ENCODE results near the gene UBE2M. TPM values are rescaled to one million over a fixed set of nuclear protein-coding genes. Genes with fewer than 3 reads are reported as not detected.

The UBE2M gene
- total RNA-seq, 1 donor from 2014 or later = 142 TPM

DNA sequence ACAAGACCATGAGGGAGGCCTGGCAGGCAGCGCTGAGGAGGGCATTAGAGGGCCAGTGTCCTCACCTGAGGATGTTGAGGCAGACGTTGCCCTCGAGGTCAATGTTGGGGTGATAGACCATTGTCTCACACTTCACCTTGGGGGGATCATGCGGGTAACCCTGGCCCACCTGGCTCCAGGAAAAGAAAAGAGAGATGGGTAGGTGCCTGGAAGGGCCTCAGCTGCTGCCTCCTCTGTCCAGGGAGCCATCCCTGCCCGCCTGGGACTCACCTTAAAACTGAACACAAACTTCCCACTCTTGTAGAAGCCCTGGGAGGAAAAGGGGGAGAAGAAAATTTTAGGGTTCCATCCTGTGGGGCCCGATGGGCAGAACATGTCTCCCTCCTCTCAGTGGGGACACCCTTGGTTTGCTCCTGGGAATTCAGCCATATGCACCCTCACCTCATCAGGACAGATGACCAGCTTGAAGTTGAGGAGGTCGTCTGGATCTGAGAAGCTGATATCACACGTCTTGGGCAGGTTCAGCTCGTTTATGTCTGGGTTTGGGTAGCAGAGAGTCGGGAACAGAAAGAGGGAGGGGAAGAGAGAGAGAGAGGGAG is 1.7 kb downstream of the UBE2M start:
- Mint-ChIP-seq H3K4me1 (ENCODE audit: low read depth) (peaks cover 44% of the 10 kb centered on the region), H3K4me3 (ENCODE audit: low read depth) (peak overlapping the region; percentile 94), H3K27ac (peak overlapping the region; percentile 96), H3K27me3 (ENCODE audit: low read depth) (no peaks in the 10 kb centered on the region), H3K36me3 (ENCODE audit: low read depth) (peaks cover 65% of the 10 kb centered on the region), H3K9me3 (no peaks in the 10 kb centered on the region)
- intact Hi-C loops (cut with micrococcal nuclease) = no loop called here
- DNase-seq (ENCODE audit: low spot score) = no peak

GRCh38 chr19:58555920-58556621 is 2.3 kb downstream of the UBE2M start:
- no peak for DNase-seq (ENCODE audit: low spot score)
- Mint-ChIP-seq H3K4me1 (ENCODE audit: low read depth) (peaks cover 37% of the 10 kb centered on the region), H3K9me3 (no peaks in the 10 kb centered on the region), H3K27me3 (ENCODE audit: low read depth) (no peaks in the 10 kb centered on the region), H3K4me3 (ENCODE audit: low read depth) (peak overlapping the region; percentile 94), H3K36me3 (ENCODE audit: low read depth) (peaks cover 71% of the 10 kb centered on the region), H3K27ac (peak overlapping the region; percentile 72)
- intact Hi-C loops (cut with micrococcal nuclease) = loop anchor here (1.0 to 2.0 kb wide), 2 partner anchors 12 to 37 kb away; partner anchors contain the start of genes TRIM28 and ZBTB45

DNA sequence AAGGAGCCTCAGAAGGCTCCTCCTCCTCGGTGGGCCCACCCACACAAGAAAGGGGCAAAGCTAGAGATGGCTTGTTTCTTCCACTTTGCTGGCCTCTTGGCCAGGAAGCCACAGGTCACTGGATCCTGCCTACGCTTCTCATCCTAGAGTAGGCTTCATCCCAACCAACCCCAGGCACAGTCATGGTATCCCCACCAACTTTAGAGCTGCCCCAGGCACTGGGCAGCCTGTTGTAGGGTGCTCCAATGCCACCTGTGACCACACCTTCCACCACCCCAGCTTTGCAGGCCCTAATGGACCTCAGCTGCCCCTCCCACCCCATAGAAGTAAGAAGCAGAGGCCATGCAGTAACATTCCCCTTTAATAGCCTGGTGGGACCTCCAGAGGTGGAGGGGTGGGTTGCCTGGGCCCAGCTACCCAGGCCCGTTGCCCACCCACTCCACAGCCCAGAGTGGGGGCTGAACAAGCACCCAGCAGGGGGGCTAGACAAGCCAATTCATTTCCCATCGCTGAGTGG is 3.0 kb downstream of the UBE2M start:
- intact Hi-C loops (cut with micrococcal nuclease) = loop anchor here (1.0 to 2.0 kb wide), 2 partner anchors 11 to 37 kb away; partner anchors contain the start of genes TRIM28 and ZBTB45
- peak overlapping the region; percentile 92 for H3K4me3 Mint-ChIP-seq (ENCODE audit: low read depth)
- H3K27me3 Mint-ChIP-seq (ENCODE audit: low read depth) = no peaks in the 10 kb centered on the region
- H3K4me1 Mint-ChIP-seq (ENCODE audit: low read depth) = peaks cover 36% of the 10 kb centered on the region
- H3K27ac Mint-ChIP-seq = peak overlapping the region; percentile 91
- H3K9me3 Mint-ChIP-seq = no peaks in the 10 kb centered on the region
- H3K36me3 Mint-ChIP-seq (ENCODE audit: low read depth) = peaks cover 77% of the 10 kb centered on the region
- DNase-seq (ENCODE audit: low spot score) = no peak

DNA sequence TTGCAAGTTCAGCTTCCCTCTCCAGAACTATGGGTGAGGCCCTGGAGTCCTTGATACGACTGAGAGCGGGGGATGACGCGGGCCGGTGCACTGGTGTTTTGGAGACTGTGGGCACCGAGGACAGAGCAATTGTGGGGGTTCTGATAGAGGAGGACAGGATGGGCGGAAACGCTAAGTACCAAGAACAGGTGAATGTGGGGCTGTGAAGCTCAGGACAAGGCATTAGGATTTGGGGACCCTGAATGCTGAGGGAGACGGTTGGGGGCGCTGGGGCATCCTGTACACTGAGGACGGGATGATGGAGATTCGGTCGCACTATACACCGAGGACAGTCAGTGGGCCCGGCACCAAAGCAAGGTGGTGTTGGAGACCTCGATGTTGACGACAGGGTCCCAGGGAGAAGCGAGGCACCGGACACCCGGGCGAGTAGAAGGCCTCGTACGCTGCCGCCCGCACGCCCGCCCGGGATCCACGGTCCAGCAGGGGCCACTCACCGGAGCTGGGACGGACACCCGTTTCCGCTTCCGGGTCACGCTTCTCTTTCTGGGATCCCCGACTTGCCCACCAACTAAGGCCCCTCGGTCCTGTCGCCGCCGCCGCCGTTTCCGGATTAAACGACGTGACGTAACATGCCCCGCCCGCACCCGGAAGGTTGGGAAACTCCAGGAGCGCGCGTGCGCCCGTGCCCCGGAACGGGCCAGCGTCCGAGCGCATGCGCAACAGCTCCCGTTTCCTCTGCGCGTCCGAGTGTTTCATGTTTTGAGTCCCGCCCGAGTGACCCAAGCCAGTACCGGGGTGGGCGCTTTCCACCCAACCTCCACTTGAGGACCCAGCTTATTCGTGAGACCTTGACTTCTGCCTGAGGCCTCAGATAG is 3.7 kb downstream of the UBE2M start, which contains the start of gene CHMP2A:
CHMP2A (minus strand) TSS at position 612 of the 875 bp plus-strand sequence. CDS start 893 bp downstream, outside the sequence.
- Mint-ChIP-seq H3K4me1 (ENCODE audit: low read depth) (peaks cover 31% of the 10 kb centered on the region), H3K27ac (peak within 1 kb of the TSS; percentile 91), H3K27me3 (ENCODE audit: low read depth) (no peaks in the 10 kb centered on the region), H3K36me3 (ENCODE audit: low read depth) (peaks cover 82% of the 10 kb centered on the region), H3K9me3 (no peaks in the 10 kb centered on the region), H3K4me3 (ENCODE audit: low read depth) (peak within 1 kb of the TSS; percentile 94)
- intact Hi-C loops (cut with micrococcal nuclease) = loop anchor here (1.0 to 2.0 kb wide), 2 partner anchors 10 to 36 kb away; partner anchors contain the start of genes TRIM28 and ZBTB45
- DNase-seq (ENCODE audit: low spot score) = peak; percentile 96

DNA sequence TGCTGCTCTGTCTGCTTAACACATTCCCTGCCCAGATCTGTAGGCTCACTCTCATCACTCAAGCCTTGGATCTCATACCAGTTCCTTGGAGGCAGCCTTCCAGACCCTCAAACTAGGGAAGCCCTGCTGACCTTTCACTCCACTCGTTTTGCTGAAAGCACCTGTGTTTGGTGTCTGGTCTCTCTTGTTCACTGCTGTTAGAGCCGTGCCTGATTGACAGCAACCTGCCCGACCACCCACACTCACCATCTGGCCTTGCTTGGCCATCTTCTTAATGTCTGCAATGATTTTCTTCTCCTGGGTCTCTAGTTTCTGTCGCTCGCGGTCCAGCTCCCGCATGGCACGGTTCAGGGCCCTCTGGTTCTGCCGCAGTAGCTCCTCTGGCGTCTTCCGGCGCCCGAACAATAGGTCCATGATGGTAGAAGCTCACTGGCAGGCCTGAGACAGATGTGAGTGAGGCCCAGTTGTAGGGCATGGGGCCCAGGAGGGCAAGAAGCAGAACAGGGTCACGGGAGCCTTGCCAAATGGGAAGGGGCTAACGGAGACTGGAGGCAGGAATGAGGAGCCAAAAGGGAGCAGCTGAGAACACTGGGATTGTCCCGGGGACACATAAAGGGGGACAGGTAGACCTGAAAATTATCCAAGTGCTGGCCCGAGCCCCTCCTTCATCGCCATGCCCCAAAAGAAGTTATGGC is 4.5 kb downstream of the UBE2M start:
- intact Hi-C loops (cut with micrococcal nuclease) = loop anchor here (2.0 kb wide), 1 partner anchor 35 kb away; the partner anchor contains the start of gene ZBTB45

DNA sequence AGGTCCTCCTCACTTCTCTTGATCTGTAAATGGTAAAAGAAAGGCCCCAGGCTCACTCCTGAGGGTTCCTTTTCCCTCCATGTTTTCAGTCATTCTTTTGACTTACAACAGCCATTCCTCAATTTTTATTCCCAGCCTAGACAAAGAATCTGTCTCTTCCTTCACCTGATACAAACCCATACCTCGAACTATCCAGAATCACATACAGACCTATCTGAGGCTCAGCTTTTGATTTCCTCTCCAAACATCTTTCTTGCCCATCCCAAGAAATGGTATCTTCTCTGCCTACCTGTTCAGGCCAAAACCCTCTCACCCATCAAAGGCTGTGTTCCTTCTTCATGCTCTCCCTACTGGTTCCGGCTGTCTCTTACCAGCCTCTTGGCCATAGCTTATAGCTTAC is 5.8 kb downstream of the UBE2M start:
- intact Hi-C loops (cut with micrococcal nuclease) = no loop called here
- no peaks in the 10 kb centered on the region for H3K9me3 Mint-ChIP-seq
- peak overlapping the region; percentile 54 for H3K27ac Mint-ChIP-seq
- DNase-seq (ENCODE audit: low spot score) = no peak
- no peaks in the 10 kb centered on the region for H3K27me3 Mint-ChIP-seq (ENCODE audit: low read depth)
- H3K36me3 Mint-ChIP-seq (ENCODE audit: low read depth) = peaks cover 92% of the 10 kb centered on the region
- no peak overlapping the region for H3K4me3 Mint-ChIP-seq (ENCODE audit: low read depth)
- peaks cover 32% of the 10 kb centered on the region for H3K4me1 Mint-ChIP-seq (ENCODE audit: low read depth)

More for the DNA sequence above, 4.5 kb downstream of the UBE2M start:
- peak overlapping the region; percentile 92 for H3K4me3 Mint-ChIP-seq (ENCODE audit: low read depth)
- no peaks in the 10 kb centered on the region for H3K9me3 Mint-ChIP-seq
- peaks cover 28% of the 10 kb centered on the region for H3K4me1 Mint-ChIP-seq (ENCODE audit: low read depth)
- H3K36me3 Mint-ChIP-seq (ENCODE audit: low read depth) = peaks cover 88% of the 10 kb centered on the region
- DNase-seq (ENCODE audit: low spot score) = no peak
- peak overlapping the region; percentile 91 for H3K27ac Mint-ChIP-seq
- no peaks in the 10 kb centered on the region for H3K27me3 Mint-ChIP-seq (ENCODE audit: low read depth)

GRCh38 chr19:58551577-58552471 is 6.6 kb downstream of the UBE2M start:
- no peak overlapping the region for H3K27ac Mint-ChIP-seq
- no peaks in the 10 kb centered on the region for H3K27me3 Mint-ChIP-seq (ENCODE audit: low read depth)
- DNase-seq (ENCODE audit: low spot score) = no peak
- peaks cover 28% of the 10 kb centered on the region for H3K4me1 Mint-ChIP-seq (ENCODE audit: low read depth)
- H3K36me3 Mint-ChIP-seq (ENCODE audit: low read depth) = peaks cover 90% of the 10 kb centered on the region
- H3K9me3 Mint-ChIP-seq = no peaks in the 10 kb centered on the region
- H3K4me3 Mint-ChIP-seq (ENCODE audit: low read depth) = no peak overlapping the region
- intact Hi-C loops (cut with micrococcal nuclease) = no loop called here

GRCh38 chr19:58551123-58551497 is 7.3 kb downstream of the UBE2M start:
- peak overlapping the region; percentile 35 for H3K27ac Mint-ChIP-seq
- intact Hi-C loops (cut with micrococcal nuclease) = no loop called here
- H3K36me3 Mint-ChIP-seq (ENCODE audit: low read depth) = peaks cover 90% of the 10 kb centered on the region
- DNase-seq (ENCODE audit: low spot score) = no peak
- H3K4me1 Mint-ChIP-seq (ENCODE audit: low read depth) = peaks cover 28% of the 10 kb centered on the region
- no peaks in the 10 kb centered on the region for H3K27me3 Mint-ChIP-seq (ENCODE audit: low read depth)
- H3K9me3 Mint-ChIP-seq = no peaks in the 10 kb centered on the region
- H3K4me3 Mint-ChIP-seq (ENCODE audit: low read depth) = no peak overlapping the region

- DNase-seq (ENCODE audit: low spot score) = no peak
- H3K4me1 Mint-ChIP-seq (ENCODE audit: low read depth) = peaks cover 32% of the 10 kb centered on the region
- no peaks in the 10 kb centered on the region for H3K27me3 Mint-ChIP-seq (ENCODE audit: low read depth)
- peaks cover 90% of the 10 kb centered on the region for H3K36me3 Mint-ChIP-seq (ENCODE audit: low read depth)
- H3K9me3 Mint-ChIP-seq = no peaks in the 10 kb centered on the region
- no peak overlapping the region for H3K4me3 Mint-ChIP-seq (ENCODE audit: low read depth)
- intact Hi-C loops (cut with micrococcal nuclease) = no loop called here
- peak overlapping the region; percentile 35 for H3K27ac Mint-ChIP-seq
These were observed 7.9 kb downstream of the UBE2M start for GRCh38 chr19:58550362-58551122.

GRCh38 chr19:58549664-58550361 is 8.6 kb downstream of the UBE2M start:
- Mint-ChIP-seq H3K4me1 (ENCODE audit: low read depth) (peaks cover 27% of the 10 kb centered on the region), H3K27me3 (ENCODE audit: low read depth) (no peaks in the 10 kb centered on the region), H3K27ac (peak overlapping the region; percentile 8), H3K36me3 (ENCODE audit: low read depth) (peaks cover 89% of the 10 kb centered on the region), H3K9me3 (no peaks in the 10 kb centered on the region), H3K4me3 (ENCODE audit: low read depth) (no peak overlapping the region)
- intact Hi-C loops (cut with micrococcal nuclease) = no loop called here
- no peak for DNase-seq (ENCODE audit: low spot score)
